Measurements from ENCODE around the gene MAGEB18.

- no peak for TF ChIP-seq CTCF (IDR thresholded peaks at IDR 0.05)
- no peak for TF ChIP-seq POLR2AphosphoS5 (IDR thresholded peaks at IDR 0.05)
- TF ChIP-seq POLR2A (IDR thresholded peaks at IDR 0.05; ENCODE audit: low read depth) = no peak
Measured at GRCh38 chrX:26100421-26100920, 37.7 kb upstream of the MAGEB18 start.
